H1 (cell line): Measurements from ENCODE around the gene BTBD16. TPM values are rescaled to one million over a fixed set of nuclear protein-coding genes. Genes with fewer than 3 reads are reported as not detected.
A peak's percentile ranks its signal among the peaks of the same experiment; 100 is the strongest.

Experiments used
- CTCF ChIA-PET: fragments of 300-600 bp; sonication (Branson Sonifier 250); formaldehyde crosslinking; loops from one replicate; lab custom pipeline; 2021; ENCODE audit not compliant: partially characterized antibody; lab: Charles Lee
- POLR2A ChIA-PET: fragments of 300-600 bp; sonication (Branson Sonifier 250); formaldehyde crosslinking; loops from one replicate; lab custom pipeline; 2021; ENCODE audit warnings: inconsistent platforms; ENCODE audit not compliant: partially characterized antibody; lab: Charles Lee
- DNase-seq, 2 experiments: peaks; one replicate each; pipeline versions ENCODE4 v3.0.0 to v3.0.0-alpha.2; 2010 to 2022; ENCODE audit warnings: low spot score in 2 of 2, low read depth in 1 of 2, mixed read lengths in 1 of 2
- FAIRE-seq: peaks from 2 replicates; lab custom pipeline; 2011; peaks lifted over from hg19 to GRCh38; lab: Jason Lieb, UNC
- H2AFZ ChIP-seq: 2 replicates; pipeline ENCODE4 v1.8.1; 2012; ENCODE audit warnings: low read length, inconsistent platforms
- H2AK5ac ChIP-seq: 2 replicates; pipeline ENCODE4 v1.6.1; 2013; ENCODE audit warnings: low read depth, low read length
- H2BK120ac ChIP-seq: replicated peaks from 2 replicates; pipeline ENCODE3; 2013; ENCODE audit warnings: low read depth, low read length, inconsistent platforms
- H2BK12ac ChIP-seq: 2 replicates; pipeline ENCODE4 v1.6.1; 2013; ENCODE audit warnings: low read depth, low read length
- H2BK15ac ChIP-seq: 2 replicates; pipeline ENCODE4 v1.6.1; 2013; ENCODE audit warnings: low read length
- H2BK20ac ChIP-seq: 2 replicates; pipeline ENCODE4 v1.6.1; 2013; ENCODE audit warnings: low read length
- H2BK5ac ChIP-seq: 2 replicates; pipeline ENCODE4 v1.6.1; 2013; ENCODE audit warnings: low read depth, low read length
- H3K14ac ChIP-seq: 2 replicates; pipeline ENCODE4 v1.6.1; 2013; ENCODE audit warnings: inconsistent platforms; ENCODE audit not compliant: insufficient read length
- H3K18ac ChIP-seq: 2 replicates; pipeline ENCODE4 v1.6.1; 2013; ENCODE audit warnings: low read length; ENCODE audit errors: extremely low read depth
- H3K23ac ChIP-seq: 2 replicates; pipeline ENCODE4 v1.6.1; 2013; ENCODE audit warnings: inconsistent platforms; ENCODE audit not compliant: insufficient read length
- H3K23me2 ChIP-seq: 2 replicates; pipeline ENCODE4 v1.6.1; 2013; ENCODE audit warnings: low read depth, low read length
- H3K27ac ChIP-seq: 2 replicates; pipeline ENCODE4 v1.6.1; 2011; ENCODE audit warnings: low read depth, low read length, inconsistent platforms
- H3K27me3 ChIP-seq, 4 experiments: replicated peaks in 1 of 4; 1 replicate in 1 of 4; 2 replicates in 3 of 4; pipeline versions ENCODE4 v1.6.1 to v1.8.1; 2011 to 2013; ENCODE audit warnings: low read length in 3 of 4, mild to moderate bottlenecking in 3 of 4, inconsistent platforms in 2 of 4, mixed read lengths in 2 of 4, moderate library complexity in 1 of 4; ENCODE audit not compliant: control insufficient read depth in 3 of 4, insufficient read depth in 3 of 4; ENCODE audit errors: extremely low read depth in 1 of 4
- H3K36me3 ChIP-seq, 4 experiments: 2 replicates each; pipeline versions ENCODE4 v1.6.1 to v1.8.1; 2011 to 2013; ENCODE audit warnings: mild to moderate bottlenecking in 4 of 4, low read length in 3 of 4, moderate library complexity in 2 of 4, control low read depth in 1 of 4, inconsistent platforms in 1 of 4; ENCODE audit not compliant: insufficient read depth in 4 of 4, control insufficient read depth in 2 of 4
- H3K4ac ChIP-seq: replicated peaks from 2 replicates; pipeline ENCODE3; 2013; ENCODE audit warnings: low read length, low read depth, mixed read lengths, inconsistent platforms; ENCODE audit not compliant: insufficient read length
- H3K4me1 ChIP-seq, 4 experiments: replicated peaks in 1 of 4; 1 replicate in 1 of 4; 2 replicates in 3 of 4; pipeline versions ENCODE4 v1.6.1 to v1.8.1; 2011 to 2013; ENCODE audit warnings: low read length in 3 of 4, inconsistent platforms in 2 of 4, mixed read lengths in 1 of 4; ENCODE audit not compliant: insufficient read depth in 4 of 4, control insufficient read depth in 3 of 4
- H3K4me2 ChIP-seq, 2 experiments: 2 replicates each; pipeline versions ENCODE4 v1.6.1 to v1.8.1; 2011 to 2013; ENCODE audit warnings: low read depth in 2 of 2, low read length in 2 of 2, control low read depth in 1 of 2, inconsistent platforms in 1 of 2, mild to moderate bottlenecking in 1 of 2; ENCODE audit not compliant: insufficient read depth in 1 of 2
- H3K4me3 ChIP-seq, 4 experiments: fragments of 200-600, 300-600 bp in 1 of 4; sonication (generic), shearing (Covaris generic), sonication (Bioruptor Twin) in 1 of 4; 2 replicates each; pipeline versions ENCODE4 v1.5.1 to v1.8.1; 2011 to 2016; ENCODE audit warnings: low read length in 4 of 4, low read depth in 3 of 4, control low read depth in 2 of 4, inconsistent platforms in 2 of 4, mild to moderate bottlenecking in 2 of 4, mixed read lengths in 1 of 4, moderate library complexity in 1 of 4; ENCODE audit not compliant: insufficient read depth in 2 of 4; ENCODE audit errors: extremely low read depth in 1 of 4
- H3K56ac ChIP-seq: replicated peaks from 2 replicates; pipeline ENCODE3; 2013; ENCODE audit warnings: low read depth, mild to moderate bottlenecking, mixed read lengths, low read length, inconsistent platforms; ENCODE audit not compliant: insufficient read length
- H3K79me1 ChIP-seq: 2 replicates; pipeline ENCODE4 v1.6.1; 2013; ENCODE audit warnings: low read depth, low read length, control low read depth
- H3K79me2 ChIP-seq, 2 experiments: 2 replicates each; pipeline versions ENCODE4 v1.6.1 to v1.8.1; 2012 to 2013; ENCODE audit warnings: low read length in 2 of 2, mild to moderate bottlenecking in 2 of 2, inconsistent platforms in 1 of 2; ENCODE audit not compliant: insufficient read depth in 2 of 2, control insufficient read depth in 1 of 2
- H3K9ac ChIP-seq, 4 experiments: replicated peaks in 1 of 4; 1 replicate in 1 of 4; 2 replicates in 3 of 4; pipeline versions ENCODE4 v1.6.1 to v1.8.1; 2011 to 2013; ENCODE audit warnings: low read depth in 3 of 4, low read length in 3 of 4, control low read depth in 2 of 4, mild to moderate bottlenecking in 2 of 4, moderate library complexity in 2 of 4, inconsistent platforms in 1 of 4; ENCODE audit errors: extremely low read depth in 1 of 4
- H3K9me3 ChIP-seq, 2 experiments: 2 replicates each; pipeline versions ENCODE4 v1.6.1 to v1.8.1; 2012 to 2013; ENCODE audit warnings: mild to moderate bottlenecking in 2 of 2, moderate library complexity in 2 of 2, control low read depth in 1 of 2, inconsistent platforms in 1 of 2, low read depth in 1 of 2, low read length in 1 of 2, mixed read lengths in 1 of 2; ENCODE audit not compliant: insufficient read depth in 2 of 2
- H4K20me1 ChIP-seq, 2 experiments: replicated peaks in 1 of 2; 2 replicates each; pipeline versions ENCODE3 to v1.8.1; 2011 to 2013; ENCODE audit warnings: inconsistent platforms in 2 of 2, low read length in 2 of 2, mild to moderate bottlenecking in 1 of 2; ENCODE audit not compliant: insufficient read depth in 2 of 2, control insufficient read depth in 1 of 2
- H4K5ac ChIP-seq: 2 replicates; pipeline ENCODE4 v1.6.1; 2013; ENCODE audit warnings: low read length, low read depth, mixed read lengths, inconsistent platforms; ENCODE audit not compliant: insufficient read length
- H4K8ac ChIP-seq: 2 replicates; pipeline ENCODE4 v1.8.0; 2013; ENCODE audit warnings: mild to moderate bottlenecking, moderate library complexity, low read length, inconsistent platforms; ENCODE audit not compliant: insufficient read depth; ENCODE audit errors: extremely low read depth
- H4K91ac ChIP-seq: replicated peaks from 2 replicates; pipeline ENCODE3; 2013; ENCODE audit warnings: low read length, mixed read lengths, inconsistent platforms; ENCODE audit not compliant: insufficient read length
- BACH1 ChIP-seq: IDR thresholded peaks from 2 replicates; pipeline ENCODE4 v1.6.1; 2012; ENCODE audit warnings: low read length, improper control_type of control experiment
- JUND ChIP-seq: IDR thresholded peaks from 2 replicates; pipeline ENCODE4 v1.6.1; 2011; ENCODE audit warnings: mild to moderate bottlenecking, improper control_type of control experiment, low read length
- RFX5 ChIP-seq: IDR thresholded peaks from 2 replicates; pipeline ENCODE4 v1.6.1; 2011; ENCODE audit warnings: low read depth, low read length, improper control_type of control experiment, borderline replicate concordance
- WGBS, 2 experiments: shearing (Covaris generic) in 1 of 2; methylation state at CpG; one replicate each; pipeline versions ENCODE4 v1.1.6 to v1.1.7; 2013 to 2015; ENCODE audit warnings: low lambda C conversion rate in 2 of 2, mixed read lengths in 2 of 2, inconsistent platforms in 1 of 2, low coverage in 1 of 2, missing lambda C conversion rate in 1 of 2; ENCODE audit not compliant: insufficient replicate concordance in 2 of 2, insufficient coverage in 1 of 2, insufficient read length in 1 of 2; ENCODE audit errors: extremely low coverage in 1 of 2, missing lambda C conversion rate in 1 of 2; 5-methylcytosine and 5-hydroxymethylcytosine counted together
- polyA plus RNA-seq, 7 experiments: library from polyadenylated mRNA; depleted of rRNA in 3 of 7; stranded (reverse) in 5 of 7; unstranded in 2 of 7; fragments of >200 nt in 5 of 7; fragments of 200-250 nt in 2 of 7; gene quantifications; 1 replicate in 5 of 7; 2 replicates in 1 of 7; 4 replicates in 1 of 7; pipeline versions ENCODE4 v1.2.1 to v1.2.3, GENCODE V29; 2011 to 2013; ENCODE audit warnings: missing spikeins in 2 of 7, mixed read lengths in 2 of 7
- total RNA-seq: library from RNA; stranded (reverse); fragmentation: NEBNext Ultra II Directional; extraction: Animal tissue kit (Norgen Biotek cat#: 25700); gene quantifications from 2 replicates; pipeline ENCODE4 v1.2.1, GENCODE V29; 2021

BTBD16 gene
- total and polyA plus RNA-seq, 2 of the 8 experiments (the other 6 are each of a cell fraction or from before 2014, with no cell fraction given) = 0.05 TPM; not detected in 1

GRCh38 chr10:122286867-122287266 lies 15.8 kb downstream of the BTBD16 start:
- Histone ChIP-seq H3K79me1 (no peaks in the 10 kb centered on the region), H2AFZ (no peak overlapping the region), H2BK120ac (no peak overlapping the region), H4K5ac (no peak overlapping the region), H2BK15ac (no peak overlapping the region), H4K8ac (no peak overlapping the region), H3K79me2 (no peaks in the 10 kb centered on the region), H2BK12ac (no peak overlapping the region), H3K23ac (no peak overlapping the region), H3K4me2 (no peak overlapping the region; a peak in 1 of 4 replicates), H4K20me1 (no peaks in the 10 kb centered on the region), H3K4ac (no peak overlapping the region), H3K23me2 (no peaks in the 10 kb centered on the region), H3K14ac (no peak overlapping the region), H3K9ac (no peak overlapping the region), H2AK5ac (no peak overlapping the region), H2BK20ac (no peak overlapping the region), H2BK5ac (no peak overlapping the region), H3K9me3 (no peaks in the 10 kb centered on the region), H3K27me3 (peaks cover 0 to 4% (median 0%) of the 10 kb centered on the region in 4 experiments; a peak in 2 of 7 replicates), H3K56ac (no peak overlapping the region), H3K36me3 (no peaks in the 10 kb centered on the region), H3K18ac (no peak overlapping the region), H3K4me1 (peaks cover 1 to 6% (median 4%) of the 10 kb centered on the region in 4 experiments; a peak in 4 of 7 replicates), H4K91ac (no peak overlapping the region), H3K4me3 (no peak overlapping the region), H3K27ac (no peak overlapping the region)
- CTCF ChIA-PET = interaction anchor here (1.1 to 10.8 kb wide), 5 partner anchors 12 to 233 kb away, joined by 3 to 74 read pairs (median 9); partner anchors contain the start of gene BTBD16
- POLR2A ChIA-PET = no interaction called here
- TF ChIP-seq JUND (peak; percentile 54; the same call in 1 of the 2 replicates), BACH1 (peak; percentile 40; the same call in 1 of the 2 replicates), RFX5 (no peak)
- FAIRE-seq = no peak
- 75% methylated on average over 7 of the region's 7 CpGs; no CpG with 5 or more reads in 1 of the 2 experiments for WGBS, 2 experiments
- no peak for DNase-seq
